ENCODE results near the gene PLOD3.

DNA sequence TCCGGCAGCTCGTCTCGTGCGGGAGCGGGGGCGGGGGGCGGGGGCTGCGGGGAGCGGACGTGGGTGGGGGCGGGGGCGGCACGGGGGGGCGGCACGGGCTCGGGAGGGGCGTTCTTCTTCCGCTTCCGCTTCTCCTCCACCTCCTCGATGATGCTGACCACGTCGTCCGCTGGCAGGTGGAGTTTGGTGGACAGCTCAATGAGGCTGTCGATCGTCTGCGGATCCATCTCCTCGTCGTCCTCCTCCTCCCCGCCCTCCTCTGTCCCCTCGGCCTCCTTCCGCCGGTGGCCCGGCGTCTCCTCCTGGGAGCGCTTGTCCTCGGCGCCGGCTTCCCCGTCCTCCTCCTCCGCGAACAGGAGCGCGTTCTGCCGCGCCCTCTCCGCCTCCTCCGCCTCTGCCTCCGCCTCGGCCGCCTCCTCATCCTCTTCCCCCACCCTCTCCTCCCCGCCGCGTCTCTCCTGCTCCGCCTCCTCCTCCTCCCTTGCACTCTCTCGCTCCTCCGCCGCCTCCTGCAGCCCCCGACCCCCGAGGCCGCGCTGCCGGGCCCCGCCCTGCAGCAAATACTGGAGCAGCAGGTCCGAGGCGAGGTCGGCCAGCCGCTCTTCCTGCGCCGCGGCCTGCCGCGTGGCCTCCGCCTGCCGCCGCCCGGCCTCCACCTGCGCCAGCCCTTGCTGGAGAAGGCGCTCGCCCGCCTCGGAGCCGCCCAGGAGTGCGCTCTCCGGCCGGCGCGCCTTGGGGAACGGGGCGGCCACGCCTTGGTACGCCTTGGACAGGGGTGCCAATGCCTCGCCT, 53.9 kb downstream of the PLOD3 start:
- TF ChIP-seq CEBPB (IDR thresholded peaks at IDR 0.05) (no peak), EP300 (IDR thresholded peaks at IDR 0.05; ENCODE audit: borderline replicate concordance) (no peak), NFIC (IDR thresholded peaks at IDR 0.05) (no peak), FOXM1 (IDR thresholded peaks at IDR 0.05; ENCODE audit: borderline replicate concordance, low read depth) (no peak), EGR1 (IDR thresholded peaks at IDR 0.05) (peak; percentile 42; the same call in 1 of the 2 replicates)
